GM21447 (cell line): ENCODE results near the gene CDH26.

ENCODE experiments used
- ATAC-seq: cut with Tn5 transposase; IDR thresholded peaks from one replicate; pipeline ENCODE4 v1.9.1; 2021; ENCODE audit not compliant: unreplicated experiment

Gene CDH26

DNA sequence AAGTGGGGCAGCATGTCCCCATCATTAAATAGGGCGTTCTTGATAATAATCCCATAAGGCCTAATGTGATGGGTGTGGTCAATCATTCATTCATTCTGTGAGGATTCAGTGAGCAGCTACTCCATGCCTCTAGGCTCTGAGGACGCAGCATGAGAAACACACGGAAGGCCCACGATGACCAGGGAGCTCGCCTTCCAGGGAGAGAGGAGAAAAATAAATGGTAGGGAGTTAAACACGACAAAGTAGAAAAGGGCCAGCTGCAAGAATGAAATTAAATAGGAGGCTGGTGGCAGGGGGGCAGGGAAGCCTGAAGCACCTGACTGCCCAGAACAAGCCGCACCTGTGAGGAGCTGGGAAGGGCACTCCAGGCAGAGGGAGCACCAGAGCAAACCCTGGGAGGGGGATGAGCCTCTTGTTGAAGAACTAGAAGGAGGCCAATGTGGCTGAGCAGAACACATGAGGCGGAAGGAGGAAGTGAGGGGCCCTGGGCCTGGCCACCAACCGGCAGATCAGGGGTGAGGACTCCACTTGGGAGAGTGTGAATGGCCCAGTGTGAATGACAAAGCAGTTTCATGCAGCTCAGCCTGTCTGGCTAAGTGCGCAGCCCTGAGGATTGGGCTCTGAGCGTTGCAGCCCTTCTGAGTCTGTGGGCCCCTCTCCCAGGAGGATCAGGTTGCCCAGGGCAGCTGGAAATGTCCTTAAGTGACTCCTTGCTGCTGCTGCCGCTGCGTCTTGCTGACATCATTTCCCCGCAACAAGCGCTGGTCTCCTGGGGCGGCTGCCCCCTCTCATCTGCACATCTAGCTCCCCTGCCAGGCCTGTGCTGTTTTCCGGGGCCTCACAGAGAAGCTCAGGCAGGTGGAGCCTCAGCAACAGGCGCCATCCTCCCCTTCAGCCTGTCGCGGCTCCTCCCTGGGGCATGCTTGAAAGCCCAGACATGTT is 99.9 kb downstream of the CDH26 start:
- no peak for ATAC-seq

DNA sequence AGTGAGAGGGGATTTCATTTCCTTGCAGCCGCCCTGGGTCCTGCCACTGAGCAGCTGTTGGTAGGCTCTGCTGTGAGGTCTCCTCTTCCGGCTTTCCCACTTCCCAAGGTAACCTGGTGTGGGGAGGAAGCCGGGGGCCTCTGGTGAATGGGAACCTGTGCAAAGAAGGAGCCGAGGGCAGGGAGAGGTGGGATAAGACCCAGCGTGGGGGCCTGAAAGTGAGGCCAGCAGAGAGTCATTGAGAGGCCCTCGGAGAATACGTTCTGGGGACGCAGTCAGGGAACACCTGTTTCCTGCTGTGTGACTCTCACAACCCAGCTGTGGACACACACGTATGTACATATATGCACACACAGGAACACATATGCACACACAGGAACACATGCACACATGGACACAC is 100.7 kb downstream of the CDH26 start:
- ATAC-seq: no peak

- ATAC-seq: no peak
Measured at GRCh38 chr20:60060006-60060557, 101.9 kb downstream of the CDH26 start.

- no peak for ATAC-seq
Measured at GRCh38 chr20:60060593-60060992, 102.4 kb downstream of the CDH26 start.

- no peak for ATAC-seq
Measured at GRCh38 chr20:60062431-60063047, 104.3 kb downstream of the CDH26 start.

GRCh38 chr20:60063048-60063451 is 104.8 kb downstream of the CDH26 start:
- ATAC-seq: no peak

- ATAC-seq: no peak
Measured at GRCh38 chr20:60063739-60064380, 105.6 kb downstream of the CDH26 start.
